ENCODE results near the gene DDA1.
"Not testable (repeated sequence)": the region's sequence is repeated elsewhere in the genome, so short reads cannot be mapped to it uniquely, and the experiment has no call there.

DDA1 gene

GRCh38 chr19:17289489-17289888 lies 19.9 kb upstream of the DDA1 start:
- peak; percentile 78 for DNase-seq (ENCODE audit: low spot score)

GRCh38 chr19:17292301-17293074 lies 16.9 kb upstream of the DDA1 start:
- peak; percentile 95 for DNase-seq (ENCODE audit: low spot score)

GRCh38 chr19:17293605-17294004 lies 15.8 kb upstream of the DDA1 start:
- no peak for DNase-seq (ENCODE audit: low spot score)

GRCh38 chr19:17294051-17294891 lies 15.1 kb upstream of the DDA1 start:
- DNase-seq (ENCODE audit: low spot score) = peak; percentile 80

- not testable (repeated sequence) for DNase-seq (ENCODE audit: low spot score)
These were observed 13.8 kb upstream of the DDA1 start for GRCh38 chr19:17295551-17295950.

- no peak for DNase-seq (ENCODE audit: low spot score)
These were observed 13.1 kb upstream of the DDA1 start for GRCh38 chr19:17296273-17296672.

- no peak for DNase-seq (ENCODE audit: low spot score)
These were observed 12.4 kb upstream of the DDA1 start for GRCh38 chr19:17296976-17297375.

GRCh38 chr19:17300992-17301619 lies 8.3 kb upstream of the DDA1 start:
- no peak for DNase-seq (ENCODE audit: low spot score)

GRCh38 chr19:17302391-17303166 lies 6.8 kb upstream of the DDA1 start:
- no peak for DNase-seq (ENCODE audit: low spot score)

- DNase-seq (ENCODE audit: low spot score) = peak; percentile 93
These were observed 6.0 kb upstream of the DDA1 start, which contains the start of gene ABHD8 for GRCh38 chr19:17303167-17303939. Gene ABHD8 (minus strand): TSS chr19:17303425. CDS start chr19:17301616, 1,809 bp downstream.

- DNase-seq (ENCODE audit: low spot score) = no peak
These were observed 5.5 kb upstream of the DDA1 start for GRCh38 chr19:17303940-17304267.

GRCh38 chr19:17304386-17305215 lies 4.8 kb upstream of the DDA1 start:
- DNase-seq (ENCODE audit: low spot score) = no peak

- DNase-seq (ENCODE audit: low spot score) = no peak
These were observed 4.2 kb upstream of the DDA1 start for GRCh38 chr19:17305216-17305516.

- peak; percentile 100 for DNase-seq (ENCODE audit: low spot score)
These were observed 3.7 kb upstream of the DDA1 start, which contains the start of gene MRPL34 for GRCh38 chr19:17305517-17306284. Gene MRPL34 (plus strand): TSS chr19:17305872. CDS start chr19:17305893, 21 bp downstream.

GRCh38 chr19:17306285-17306714 lies 3.1 kb upstream of the DDA1 start:
- DNase-seq (ENCODE audit: low spot score) = no peak

GRCh38 chr19:17307876-17308377 lies 1.4 kb upstream of the DDA1 start:
- no peak for DNase-seq (ENCODE audit: low spot score)

- DNase-seq (ENCODE audit: low spot score) = peak; percentile 48
These were observed 650 bp downstream of the DDA1 start for GRCh38 chr19:17309965-17310461.

GRCh38 chr19:17311455-17312188 lies 2.3 kb downstream of the DDA1 start:
- no peak for DNase-seq (ENCODE audit: low spot score)

Measured in NAMALWA (cell line).